ENCODE results near the gene KCNJ12.
"Not testable (repeated sequence)": the region's sequence is repeated elsewhere in the genome, so short reads cannot be mapped to it uniquely, and the experiment has no call there.

- TF ChIP-seq CTCF, POLR2A (IDR thresholded peaks at IDR 0.05): not testable (repeated sequence)
Measured at GRCh38 chr17:21413570-21414279, 37.6 kb downstream of the KCNJ12 start.
